NOMO-1 (cell line): Measurements from ENCODE around the gene KIF11.
A peak's percentile ranks its signal among the peaks of the same experiment; 100 is the strongest.

Experiments used
- DNase-seq, 2 experiments: peaks; one replicate each; lab custom pipeline; 2025; ENCODE audit not compliant: unreplicated experiment in 2 of 2; lab: John Stamatoyannopoulos, UW

KIF11 gene

GRCh38 chr10:92667078-92667477, 74.1 kb downstream of the KIF11 start:
- no peak for DNase-seq

GRCh38 chr10:92677708-92678107, 84.8 kb downstream of the KIF11 start:
- no peak for DNase-seq

- DNase-seq = no peak
Observed at GRCh38 chr10:92678206-92678605, 85.3 kb downstream of the KIF11 start.

GRCh38 chr10:92681306-92681834, 88.4 kb downstream of the KIF11 start:
- DNase-seq = no peak

- peak; percentile 36 to 65 for DNase-seq
Observed at GRCh38 chr10:92688573-92688926, 95.6 kb downstream of the KIF11 start.

GRCh38 chr10:92688927-92689662, 96.2 kb downstream of the KIF11 start:
- peak; percentile 24 to 45 for DNase-seq

- DNase-seq = peak; percentile 82 to 86
Observed at GRCh38 chr10:92689663-92690210, 96.8 kb downstream of the KIF11 start, which contains the start of gene HHEX. HHEX (plus strand) TSS chr10:92689955; CDS start chr10:92689987, 32 bp downstream.

- peak; percentile 73 to 90 for DNase-seq
Observed at GRCh38 chr10:92690211-92690914, 97.4 kb downstream of the KIF11 start.

- DNase-seq = peak; percentile 34 to 68
Observed at GRCh38 chr10:92690915-92691590, 98.1 kb downstream of the KIF11 start.

- DNase-seq = peak; percentile 85 to 89
Observed at GRCh38 chr10:92691591-92692079, 98.7 kb downstream of the KIF11 start.

GRCh38 chr10:92692080-92692671, 99.2 kb downstream of the KIF11 start:
- DNase-seq = no peak

- no peak for DNase-seq
Observed at GRCh38 chr10:92692697-92693533, 100.0 kb downstream of the KIF11 start.

GRCh38 chr10:92693534-92693893, 100.6 kb downstream of the KIF11 start:
- no peak for DNase-seq

- no peak for DNase-seq
Observed at GRCh38 chr10:92695679-92696605, 103.0 kb downstream of the KIF11 start.

- DNase-seq = no peak
Observed at GRCh38 chr10:92696606-92697383, 103.9 kb downstream of the KIF11 start.

GRCh38 chr10:92697663-92698511, 105.0 kb downstream of the KIF11 start:
- peak in 1 of 2 experiments; percentile 75 for DNase-seq

- DNase-seq = no peak
Observed at GRCh38 chr10:92699193-92699517, 106.2 kb downstream of the KIF11 start.
